Hematopoietic multipotent progenitor cell (in vitro differentiated cells): ENCODE measurements around the gene ADSS2. TPM values are rescaled to one million over a fixed set of nuclear protein-coding genes. Genes with fewer than 3 reads are reported as not detected.

Source experiments
- DNase-seq, 3 donors: peaks; one replicate each; pipeline ENCODE4 v3.0.0-alpha.2; 2011 to 2015; ENCODE audit warnings: low read depth in 2 of 3, low spot score in 2 of 3
- total RNA-seq: library from RNA; depleted of rRNA; stranded (reverse); fragments of >200 nt; gene quantifications from one replicate; pipeline ENCODE4 v1.2.3, GENCODE V29; 2012

Gene ADSS2
- total RNA-seq, 1 donor, result 17.2 TPM

DNA sequence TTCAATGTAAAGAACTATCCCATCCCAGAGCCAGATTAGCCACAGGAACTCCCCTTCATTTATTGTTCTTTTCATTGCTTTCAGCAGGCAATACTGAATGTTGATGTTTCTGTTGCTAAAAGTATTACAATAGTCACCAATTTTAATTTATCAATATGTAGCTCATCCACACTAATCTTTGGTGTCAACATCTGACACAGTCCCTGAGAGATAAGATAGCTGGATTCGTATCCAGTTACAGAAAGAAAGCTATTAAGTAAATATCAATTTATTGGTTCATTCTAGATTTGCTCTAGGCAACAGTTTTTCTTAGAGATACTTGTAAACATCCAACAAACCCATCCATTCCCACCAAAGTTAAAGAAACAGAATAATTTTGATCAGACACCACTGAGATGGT is 4.7 kb downstream of the ADSS2 start:
- DNase-seq, result no peak

DNA sequence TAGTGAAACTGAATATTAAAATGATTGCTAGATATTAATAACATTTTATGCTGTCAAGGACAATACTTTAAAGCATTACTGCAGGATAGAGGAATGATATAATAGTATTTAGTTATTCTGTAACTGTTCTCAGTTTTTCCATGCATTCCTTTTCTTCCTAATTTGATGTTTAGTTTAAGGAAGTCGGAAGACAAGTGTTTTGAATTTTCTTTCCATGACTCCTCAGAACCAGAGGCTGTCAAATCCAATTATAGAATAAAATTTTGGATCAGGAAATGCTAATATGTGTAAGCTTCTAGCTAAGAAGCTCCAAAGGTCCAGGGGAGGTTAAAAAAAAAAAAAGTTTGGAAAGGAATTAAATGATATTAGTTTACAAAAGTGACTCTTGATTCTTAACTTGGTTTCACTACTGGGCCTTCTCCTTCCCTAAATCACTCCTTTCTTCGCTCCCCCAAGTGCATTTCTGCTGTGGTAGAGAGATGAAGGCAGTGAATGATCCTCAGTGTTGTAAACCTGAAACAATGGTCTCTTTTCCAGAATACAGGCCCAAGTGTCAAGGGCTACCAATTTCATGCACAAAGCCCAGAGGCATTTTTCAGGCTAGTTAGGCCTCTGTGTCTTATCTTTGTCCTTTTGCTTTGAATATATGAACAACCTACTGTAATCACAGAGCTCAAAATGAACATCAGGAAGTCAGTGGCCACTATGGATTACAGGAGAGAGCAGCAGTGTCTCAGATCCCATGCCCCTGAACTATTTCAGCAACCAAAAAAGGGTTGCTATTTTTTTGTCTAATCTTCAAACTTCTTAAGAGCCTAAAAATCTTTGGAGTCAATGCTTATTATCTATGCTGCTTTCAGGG is 6.2 kb downstream of the ADSS2 start:
- DNase-seq, result no peak

DNA sequence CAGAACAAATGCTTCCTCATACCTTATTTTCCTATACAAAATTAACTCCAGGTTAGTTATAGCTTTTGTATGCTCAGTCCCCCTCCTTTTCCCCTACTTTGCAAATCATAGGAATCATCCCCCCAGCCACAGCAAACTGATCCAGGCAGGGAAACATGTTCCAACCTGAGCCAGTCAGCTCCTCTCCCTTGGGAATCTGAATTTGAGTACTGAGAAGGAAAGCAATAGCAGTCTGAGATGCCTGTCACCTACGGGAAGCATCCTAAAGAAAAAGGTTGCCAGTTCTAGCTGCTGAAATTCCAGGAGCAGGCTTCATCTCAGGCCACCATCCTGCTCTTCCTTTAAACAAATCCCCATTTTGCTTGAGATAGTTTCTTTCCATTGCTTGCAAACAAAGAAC is 6.9 kb downstream of the ADSS2 start:
- DNase-seq, result no peak

DNA sequence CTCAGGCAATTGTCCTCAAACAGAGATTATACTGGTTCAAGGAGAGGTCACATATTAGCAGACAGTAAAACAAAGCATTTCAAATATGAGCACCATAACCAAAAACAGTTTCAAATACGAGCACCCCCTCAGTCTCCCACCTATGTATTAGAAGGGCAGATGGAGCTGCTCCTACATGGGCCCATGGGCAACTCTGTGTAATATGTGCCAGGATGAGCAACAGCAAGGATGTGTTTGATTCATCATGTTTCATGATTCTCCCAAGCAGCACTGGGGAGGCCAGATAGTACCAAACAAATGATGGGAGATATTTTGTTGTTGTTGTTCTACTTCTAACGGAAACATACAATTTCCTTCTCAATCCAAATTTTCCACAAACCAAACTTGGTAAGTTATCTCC is 8.9 kb downstream of the ADSS2 start:
- DNase-seq, result no peak

DNA sequence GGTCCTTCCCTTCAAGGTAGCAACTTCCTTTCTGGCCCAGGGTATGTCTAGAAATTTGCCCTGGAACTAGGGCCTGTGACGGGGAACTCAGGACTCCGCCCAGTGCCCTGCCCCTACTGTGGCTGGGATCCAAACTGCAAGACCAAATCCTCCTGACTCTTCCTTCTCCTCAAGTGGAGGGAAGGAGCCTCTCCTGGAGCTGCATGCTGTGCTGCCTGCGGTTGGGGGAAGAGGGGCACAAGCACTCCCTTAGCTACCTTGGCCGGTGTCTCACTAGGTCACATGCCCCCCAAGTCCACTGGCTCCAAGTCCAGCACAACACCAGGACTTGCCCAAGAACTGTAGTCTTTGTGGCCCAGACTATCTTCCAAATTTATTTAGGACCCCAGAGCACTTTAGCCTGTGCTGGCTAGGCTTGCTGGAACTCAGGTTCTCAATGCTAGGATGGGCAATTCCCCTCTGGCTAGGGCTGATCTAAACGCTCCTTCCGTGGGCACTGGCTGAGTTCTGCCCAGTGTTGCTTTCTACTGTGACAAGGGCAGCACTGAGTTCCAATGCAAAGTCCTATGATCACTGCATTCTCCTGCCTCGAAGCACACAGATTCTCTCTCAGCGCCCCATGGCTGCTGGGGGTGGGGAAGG is 12.2 kb downstream of the ADSS2 start:
- no peak for DNase-seq

DNA sequence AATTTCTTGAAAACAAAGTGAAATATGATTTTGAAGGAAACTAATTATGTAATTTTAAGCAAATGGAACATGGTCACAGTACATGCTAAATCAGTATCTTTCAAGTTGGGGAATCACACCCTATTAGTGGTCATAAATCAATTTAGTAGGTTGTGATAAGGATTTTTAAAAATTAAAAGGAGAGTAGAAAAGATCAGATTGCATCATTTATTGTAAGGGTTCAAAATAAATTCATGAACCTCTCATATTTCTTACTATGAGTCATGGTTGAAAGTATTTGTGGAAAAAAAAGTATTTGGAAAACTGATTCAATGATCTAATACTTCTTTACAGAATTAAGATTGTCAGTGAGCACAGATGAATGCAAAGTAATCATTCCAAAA is 14.6 kb downstream of the ADSS2 start:
- DNase-seq, result no peak

DNA sequence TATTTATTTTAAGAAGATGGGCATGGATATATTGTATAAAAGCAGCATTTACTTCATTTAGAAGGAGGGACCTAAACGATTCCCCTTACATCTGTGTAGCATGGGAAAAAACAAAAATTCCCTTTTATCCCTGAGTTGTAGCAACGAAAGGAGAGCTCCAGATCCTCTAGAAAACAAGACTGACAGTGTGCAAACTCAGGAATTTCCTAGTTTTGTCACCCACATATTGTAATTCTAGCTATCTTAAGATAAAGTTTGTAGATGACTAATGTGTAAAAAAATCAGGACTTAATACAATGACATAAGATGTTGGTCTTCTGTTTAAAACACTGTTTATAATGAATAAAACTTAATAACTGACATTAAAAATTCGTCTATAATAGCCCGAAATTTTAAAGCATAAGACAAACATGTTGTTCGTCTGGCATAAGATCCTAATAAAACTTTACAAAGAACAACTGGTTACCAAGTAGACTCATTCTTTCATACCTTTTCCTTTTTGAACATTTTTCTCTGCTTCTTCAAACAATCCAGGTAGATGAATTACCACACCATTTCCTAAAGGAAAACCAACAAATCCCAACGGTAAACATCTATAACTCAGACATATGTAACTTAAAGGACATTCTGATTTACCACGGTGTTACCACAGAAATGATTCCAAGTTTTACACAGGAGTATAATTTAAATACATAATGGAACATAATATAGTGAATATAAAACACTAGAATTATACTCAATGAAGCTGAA is 15.2 kb downstream of the ADSS2 start:
- DNase-seq, result no peak

DNA sequence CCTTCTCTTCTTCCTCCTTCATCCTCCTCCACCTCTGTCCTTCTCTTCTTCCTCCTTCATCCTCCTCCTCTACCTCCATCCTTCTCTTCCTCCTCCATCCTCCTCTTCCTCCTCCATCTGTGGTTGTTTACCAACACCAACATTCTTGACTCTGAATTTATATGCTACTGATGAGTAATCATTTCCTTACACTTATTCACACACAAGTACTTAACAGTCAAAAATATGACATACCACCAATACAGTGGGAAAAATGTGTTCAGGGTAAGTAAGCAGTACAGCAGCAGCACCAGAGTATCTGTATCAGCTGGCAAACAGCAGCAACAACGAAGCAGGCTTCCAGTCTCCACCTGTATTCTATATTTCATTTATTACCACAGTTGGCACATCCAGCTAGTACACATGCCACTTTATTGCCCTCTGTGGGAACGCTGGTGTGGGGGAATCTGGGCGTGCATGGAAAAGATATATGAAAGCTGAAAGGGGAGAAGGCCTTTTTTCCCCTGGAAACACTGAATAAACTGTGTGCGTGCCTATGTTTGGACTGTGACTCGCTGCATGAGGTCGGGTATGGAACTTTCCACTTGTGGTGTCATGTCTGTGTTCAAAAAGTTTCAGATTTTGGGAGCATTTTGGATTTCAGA is 16.0 kb downstream of the ADSS2 start:
- no peak for DNase-seq

DNA sequence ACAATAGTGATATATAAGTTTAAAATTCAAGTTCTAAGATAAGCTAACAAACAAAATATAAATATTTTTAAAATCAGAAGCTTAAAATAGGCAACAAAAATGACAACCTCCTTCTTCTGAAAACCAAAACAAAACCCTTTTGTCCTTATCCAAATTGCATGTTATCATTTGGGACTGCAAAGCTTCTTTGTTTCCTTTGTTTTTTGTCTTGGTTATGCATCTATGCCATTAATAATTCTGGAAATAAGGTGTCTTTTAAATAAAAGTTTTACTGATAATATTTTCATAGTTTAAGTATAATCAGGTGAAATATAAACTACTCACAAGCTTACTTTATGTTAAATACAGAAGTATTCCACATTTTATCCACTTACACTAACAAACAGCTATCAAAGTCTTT is 20.5 kb downstream of the ADSS2 start:
- DNase-seq, result no peak

DNA sequence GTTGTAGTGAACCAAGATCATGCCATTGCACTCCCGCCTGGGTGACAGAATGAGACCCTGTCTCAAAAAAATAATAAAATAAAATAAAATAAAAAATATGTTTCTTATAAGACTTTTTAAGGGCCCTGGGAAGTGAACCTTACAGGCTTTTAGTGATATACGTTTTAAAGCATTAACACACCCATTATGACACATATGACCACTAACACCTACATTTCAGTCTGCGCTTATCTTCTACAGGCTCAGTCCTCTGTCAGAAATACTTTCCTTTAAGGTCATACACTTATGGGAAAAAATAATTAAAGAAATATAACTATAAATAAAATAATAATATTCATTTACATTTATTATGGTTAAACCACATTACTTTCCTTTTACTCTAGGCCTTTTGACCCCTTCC is 21.9 kb downstream of the ADSS2 start:
- no peak for DNase-seq

DNA sequence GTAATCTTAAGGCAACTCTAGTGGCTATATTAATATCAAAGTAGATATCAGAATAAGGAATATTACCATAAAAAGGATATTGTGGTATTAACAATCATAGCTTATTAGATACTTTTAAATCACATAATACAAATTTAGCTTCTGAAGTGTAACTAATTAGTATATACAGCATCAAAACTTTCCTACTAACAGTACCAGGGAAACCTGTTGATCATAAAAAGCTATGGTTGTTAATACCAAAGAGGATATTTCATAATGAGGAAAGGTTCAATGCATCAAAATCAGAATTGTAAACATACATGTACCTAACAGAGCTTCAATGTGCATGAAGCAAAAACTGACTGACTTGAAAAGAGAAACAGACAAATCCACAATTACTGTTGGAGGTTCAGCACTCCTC is 24.1 kb downstream of the ADSS2 start:
- DNase-seq, result no peak

DNA sequence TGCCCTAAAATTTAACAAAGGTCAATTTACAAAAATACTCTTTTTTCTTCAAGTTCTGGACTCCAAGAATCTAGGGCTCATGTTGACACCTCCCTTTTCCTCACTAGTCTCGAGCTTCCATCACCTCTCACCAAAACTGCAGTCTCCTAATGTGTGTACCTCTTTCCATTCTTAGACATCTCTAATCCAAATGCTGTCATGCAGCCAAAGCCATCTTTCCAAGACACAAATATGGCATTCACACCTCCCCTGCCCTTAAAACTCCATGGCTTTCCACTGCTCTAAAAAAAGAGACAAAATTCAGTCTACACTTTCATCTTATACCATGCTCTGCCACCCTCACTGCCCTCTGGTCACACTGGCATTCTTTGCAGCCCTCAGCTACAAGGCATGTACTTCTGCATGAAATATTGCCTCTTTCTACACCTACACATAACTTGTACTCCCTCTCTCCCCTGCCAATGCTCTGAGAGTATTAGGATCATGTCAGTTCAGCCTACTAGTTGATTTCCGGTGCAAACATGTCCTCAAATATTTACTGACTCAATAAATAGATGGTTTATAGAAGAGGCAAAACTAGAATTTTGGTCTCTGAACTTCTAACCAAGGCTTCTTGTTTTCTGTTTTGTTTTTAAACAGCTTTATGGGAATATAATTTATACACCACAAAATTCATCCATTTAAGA is 26.9 kb downstream of the ADSS2 start:
- DNase-seq, result no peak

DNA sequence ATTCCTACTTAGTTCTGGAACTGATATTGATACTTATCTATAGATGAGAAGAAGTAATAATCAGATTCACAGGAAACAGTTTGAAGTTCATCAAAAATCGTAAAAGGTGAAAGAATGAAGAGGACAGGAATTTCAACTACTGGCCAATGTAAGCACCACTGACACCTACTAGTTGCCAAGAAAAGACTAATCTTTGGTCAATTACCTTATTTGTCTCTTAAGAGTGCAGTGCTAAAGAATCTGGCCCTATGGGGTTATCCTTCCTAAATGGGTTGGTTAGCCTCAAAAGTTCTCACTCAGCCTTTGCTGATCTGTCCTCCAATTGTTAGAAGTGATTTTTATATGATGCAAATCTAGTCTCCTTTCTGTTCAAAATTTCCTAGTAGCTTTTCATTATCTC is 29.5 kb downstream of the ADSS2 start:
- no peak for DNase-seq

DNA sequence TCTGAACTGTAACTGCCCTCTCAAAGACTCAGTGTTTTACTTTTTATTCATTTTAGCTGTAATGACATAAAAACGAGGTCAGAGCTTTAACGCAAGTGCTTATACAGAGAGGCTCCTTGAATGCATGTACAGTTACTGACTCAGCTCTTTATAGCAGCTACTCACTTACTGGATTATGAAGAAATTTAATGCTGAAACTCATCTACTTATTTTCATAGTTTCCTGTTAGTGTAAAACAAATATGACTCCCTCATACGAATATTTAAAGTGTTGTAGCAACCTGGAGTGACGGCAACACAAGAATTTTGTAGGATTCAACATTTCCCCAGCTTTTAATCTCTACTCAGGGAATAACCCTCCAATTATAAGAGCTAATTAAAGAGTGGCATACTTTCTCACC is 32.7 kb downstream of the ADSS2 start:
- no peak for DNase-seq

DNA sequence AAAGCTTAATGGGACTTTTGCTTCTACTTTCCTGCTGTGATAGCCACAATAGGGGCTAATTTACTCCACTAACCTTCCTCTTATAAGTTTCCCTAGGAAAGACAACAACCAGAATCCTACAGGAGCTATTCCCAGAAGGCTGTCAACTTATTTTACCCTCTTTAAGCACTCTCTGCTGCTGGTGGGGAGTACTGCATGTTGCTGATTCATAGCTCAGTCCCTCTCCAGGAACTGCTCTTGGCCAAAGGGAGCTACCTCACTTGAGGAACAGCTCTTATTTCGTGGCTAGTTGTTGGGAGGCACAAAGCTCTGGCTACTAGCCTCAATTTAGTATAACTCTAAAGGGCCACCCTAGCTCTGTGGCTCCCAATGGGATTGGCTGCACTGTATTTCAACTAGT is 37.2 kb downstream of the ADSS2 start:
- DNase-seq, result no peak

DNA sequence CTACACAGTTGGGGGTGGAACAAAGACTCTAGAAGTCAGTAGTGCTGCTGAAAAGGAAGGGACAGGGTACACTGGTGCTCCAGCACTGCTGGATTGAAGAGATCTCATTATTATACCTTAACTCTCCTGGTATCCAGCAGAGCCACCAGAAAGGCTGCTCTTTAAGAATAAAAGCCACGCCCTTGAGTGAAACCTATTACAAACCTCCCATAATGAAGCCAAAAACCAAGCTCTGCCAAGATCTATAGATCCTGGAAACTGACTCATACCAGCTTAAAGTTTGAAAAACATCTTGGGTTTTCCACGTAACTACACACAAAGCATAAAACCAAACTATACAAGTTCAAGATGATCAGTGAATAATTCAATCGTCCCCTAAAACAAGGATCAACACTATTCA is 38.0 kb downstream of the ADSS2 start:
- DNase-seq, result no peak

DNA sequence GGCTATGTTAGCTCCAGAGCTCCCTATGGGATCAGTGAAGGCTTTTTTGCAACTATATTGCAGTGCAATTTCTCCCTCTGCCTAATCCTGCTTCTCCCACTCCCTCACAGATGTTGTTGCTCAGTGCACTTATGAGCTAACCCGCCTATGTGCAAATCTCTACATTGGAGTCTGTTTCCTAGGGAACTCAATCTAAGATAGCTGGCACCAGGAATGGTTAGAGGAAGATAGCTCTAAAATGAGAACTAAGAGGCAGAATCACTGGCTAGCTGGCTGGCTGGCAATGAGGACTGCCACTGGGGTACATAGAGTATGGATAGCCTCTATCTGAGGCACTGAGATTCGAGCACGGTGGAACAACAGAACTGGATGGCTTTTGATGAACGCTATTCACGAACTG is 39.5 kb downstream of the ADSS2 start:
- DNase-seq, result no peak

DNA sequence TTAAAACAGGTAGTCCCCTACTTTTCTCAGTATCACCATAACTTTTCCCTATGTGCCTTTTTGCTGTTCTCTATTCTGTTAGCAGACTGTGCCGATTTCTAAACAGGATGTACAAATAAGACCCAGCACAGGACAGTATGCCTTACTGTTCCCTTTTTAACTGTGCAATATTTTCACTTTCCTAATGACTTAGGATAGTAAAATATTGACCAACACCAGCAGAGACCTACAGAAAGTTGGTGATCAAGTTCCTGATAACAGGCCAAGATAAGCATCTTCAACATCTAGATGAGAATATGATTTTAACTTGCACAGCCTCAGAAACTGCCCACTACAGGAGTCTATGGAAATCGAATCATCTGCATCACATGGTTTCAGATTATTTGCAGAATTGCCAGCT is 42.0 kb downstream of the ADSS2 start:
- no peak for DNase-seq

DNA sequence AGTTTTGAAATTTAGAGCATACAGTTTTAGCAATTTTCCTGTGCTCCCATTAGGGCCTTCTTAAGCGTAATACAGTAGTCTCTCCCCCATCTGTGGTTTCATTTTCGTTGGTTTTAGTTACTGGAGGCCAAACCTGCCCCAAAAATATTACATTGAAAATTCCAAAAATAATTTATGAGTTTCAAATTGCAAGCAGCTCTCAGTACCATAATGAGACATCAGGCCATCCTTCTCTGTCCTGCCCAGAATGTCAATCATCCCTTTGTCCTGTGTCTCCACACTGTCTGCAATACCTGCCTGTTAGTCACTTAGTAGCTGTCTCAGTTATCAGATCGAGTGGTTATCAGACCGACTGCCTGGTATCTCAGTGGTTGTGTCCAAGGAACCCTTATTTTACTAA is 45.4 kb downstream of the ADSS2 start:
- DNase-seq, result no peak

DNA sequence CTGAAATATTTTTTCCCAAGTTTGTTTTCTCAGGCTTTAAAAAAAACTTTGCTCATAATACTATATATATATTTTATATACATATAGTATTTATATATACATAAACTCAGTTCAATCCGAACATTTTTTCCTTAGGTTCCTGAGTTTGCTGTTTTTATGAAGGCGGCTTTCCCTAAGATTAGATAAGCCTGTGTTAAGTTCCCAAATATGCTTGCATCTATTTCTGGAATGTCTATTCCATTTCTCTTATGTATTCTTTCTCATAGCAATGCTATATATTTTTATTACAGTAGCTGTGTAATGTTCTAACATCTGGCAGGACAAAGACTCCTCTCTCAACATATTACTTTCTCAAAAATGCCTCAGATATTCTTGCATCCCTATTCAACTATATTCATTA is 45.9 kb downstream of the ADSS2 start:
- no peak for DNase-seq

DNA sequence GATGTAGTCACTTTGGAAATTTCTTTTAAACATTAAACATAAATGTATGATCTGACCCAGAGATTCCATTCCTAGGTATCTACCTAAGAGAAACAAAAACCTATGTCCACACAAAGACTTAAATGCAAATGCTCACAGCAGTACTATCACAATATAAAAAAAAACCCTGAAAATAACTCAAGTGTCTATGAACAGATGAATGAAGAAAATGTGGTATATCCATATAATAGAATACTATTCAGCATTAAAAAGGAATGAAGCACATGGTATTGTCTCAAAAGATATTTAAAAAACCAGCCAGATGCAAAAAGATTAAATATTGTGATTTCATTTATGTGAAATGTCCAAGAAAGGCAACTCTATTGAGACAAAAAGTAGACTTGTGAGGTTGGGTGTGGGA is 48.3 kb downstream of the ADSS2 start:
- DNase-seq, result no peak
